Bronchial epithelial cell (primary cell): ENCODE data around the gene VIPR1. TPM values are rescaled to one million over a fixed set of nuclear protein-coding genes. Genes with fewer than 3 reads are reported as not detected.
A peak's percentile ranks its signal among the peaks of the same experiment; 100 is the strongest.

Source experiments
- DNase-seq: peaks from one replicate; pipeline ENCODE4 v3.0.0-alpha.2; 2010; ENCODE audit warnings: low read depth
- FAIRE-seq: peaks from 2 replicates; lab custom pipeline; 2011; peaks lifted over from hg19 to GRCh38; lab: Jason Lieb, UNC
- H3K27me3 ChIP-seq: 2 replicates; pipeline ENCODE4 v1.5.1; 2011; ENCODE audit warnings: low read length; ENCODE audit not compliant: control insufficient read depth, insufficient read depth
- H3K36me3 ChIP-seq: 2 replicates; pipeline ENCODE4 v1.5.1; 2011; ENCODE audit warnings: low read length; ENCODE audit not compliant: control insufficient read depth, insufficient read depth
- H3K4me3 ChIP-seq: 2 replicates; pipeline ENCODE4 v1.5.1; 2011; ENCODE audit warnings: mild to moderate bottlenecking, low read depth, low read length, control low read depth
- total RNA-seq: library from RNA; depleted of rRNA; stranded (reverse); fragments of >200 nt; gene quantifications from 2 replicates; pipeline ENCODE4 v1.2.1, GENCODE V29; 2014
- TF ChIP-seq, protein P1 (sequence below): IDR thresholded peaks from 2 replicates; pipeline ENCODE4 v1.5.1; 2011; ENCODE audit warnings: mild to moderate bottlenecking, moderate library complexity, low read length, control low read depth, inconsistent platforms; ENCODE audit not compliant: insufficient read depth, severe bottlenecking

The VIPR1 gene
- total RNA-seq, 1 donor from 2014 or later, result 5.8 TPM

DNA sequence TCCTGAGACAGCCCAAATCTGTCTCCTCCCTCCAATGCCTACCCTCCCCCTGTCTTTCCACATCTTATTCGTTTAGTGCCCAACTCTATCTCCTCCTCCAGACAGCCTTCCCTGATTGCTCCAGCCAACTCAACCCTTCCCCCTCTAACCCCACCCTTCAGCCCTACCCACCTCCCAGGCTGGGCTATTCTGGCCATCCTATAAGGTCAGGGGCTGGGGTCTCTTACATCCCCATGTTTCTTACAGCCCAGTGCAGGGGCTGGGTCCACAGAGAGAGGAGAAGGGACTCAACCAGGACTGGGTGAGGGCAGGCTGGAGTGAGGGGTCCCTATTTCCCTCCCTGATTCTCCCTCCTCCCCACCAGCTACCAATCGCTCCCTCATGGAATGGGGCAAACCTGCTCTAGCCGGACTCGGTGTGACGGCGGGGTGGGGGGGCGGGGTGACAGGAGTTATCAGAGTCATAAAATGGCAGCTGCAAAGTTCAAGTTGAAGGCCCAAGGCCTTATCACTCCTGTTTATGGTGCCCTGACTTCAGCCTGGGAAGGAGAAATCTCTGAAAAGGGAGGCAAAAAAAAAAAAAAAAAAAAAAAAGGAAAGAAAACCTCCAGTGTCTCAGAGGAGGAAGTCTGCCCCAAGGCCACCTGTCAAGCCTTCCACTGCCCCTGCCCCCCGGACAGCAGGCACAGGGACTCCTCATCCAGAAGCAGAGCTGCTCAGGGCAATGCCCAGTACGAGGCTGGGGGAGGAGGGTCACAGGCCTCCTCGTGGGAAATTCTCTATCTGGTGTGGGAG lies 2.1 kb downstream of the VIPR1 start:
- TF ChIP-seq, protein P1, sequence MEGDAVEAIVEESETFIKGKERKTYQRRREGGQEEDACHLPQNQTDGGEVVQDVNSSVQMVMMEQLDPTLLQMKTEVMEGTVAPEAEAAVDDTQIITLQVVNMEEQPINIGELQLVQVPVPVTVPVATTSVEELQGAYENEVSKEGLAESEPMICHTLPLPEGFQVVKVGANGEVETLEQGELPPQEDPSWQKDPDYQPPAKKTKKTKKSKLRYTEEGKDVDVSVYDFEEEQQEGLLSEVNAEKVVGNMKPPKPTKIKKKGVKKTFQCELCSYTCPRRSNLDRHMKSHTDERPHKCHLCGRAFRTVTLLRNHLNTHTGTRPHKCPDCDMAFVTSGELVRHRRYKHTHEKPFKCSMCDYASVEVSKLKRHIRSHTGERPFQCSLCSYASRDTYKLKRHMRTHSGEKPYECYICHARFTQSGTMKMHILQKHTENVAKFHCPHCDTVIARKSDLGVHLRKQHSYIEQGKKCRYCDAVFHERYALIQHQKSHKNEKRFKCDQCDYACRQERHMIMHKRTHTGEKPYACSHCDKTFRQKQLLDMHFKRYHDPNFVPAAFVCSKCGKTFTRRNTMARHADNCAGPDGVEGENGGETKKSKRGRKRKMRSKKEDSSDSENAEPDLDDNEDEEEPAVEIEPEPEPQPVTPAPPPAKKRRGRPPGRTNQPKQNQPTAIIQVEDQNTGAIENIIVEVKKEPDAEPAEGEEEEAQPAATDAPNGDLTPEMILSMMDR, result no peak
- no peak for FAIRE-seq
- Histone ChIP-seq H3K4me3 (no peak overlapping the region), H3K27me3 (peaks cover 4% of the 10 kb centered on the region), H3K36me3 (no peaks in the 10 kb centered on the region)
- DNase-seq, result no peak

- no peak overlapping the region for H3K4me3 ChIP-seq
- no peaks in the 10 kb centered on the region for H3K36me3 ChIP-seq
- no peak for FAIRE-seq
- peaks cover 4% of the 10 kb centered on the region for H3K27me3 ChIP-seq
- TF ChIP-seq, protein P1, result no peak
- DNase-seq, result no peak
Measured at GRCh38 chr3:42505128-42505848, 2.8 kb downstream of the VIPR1 start.

DNA sequence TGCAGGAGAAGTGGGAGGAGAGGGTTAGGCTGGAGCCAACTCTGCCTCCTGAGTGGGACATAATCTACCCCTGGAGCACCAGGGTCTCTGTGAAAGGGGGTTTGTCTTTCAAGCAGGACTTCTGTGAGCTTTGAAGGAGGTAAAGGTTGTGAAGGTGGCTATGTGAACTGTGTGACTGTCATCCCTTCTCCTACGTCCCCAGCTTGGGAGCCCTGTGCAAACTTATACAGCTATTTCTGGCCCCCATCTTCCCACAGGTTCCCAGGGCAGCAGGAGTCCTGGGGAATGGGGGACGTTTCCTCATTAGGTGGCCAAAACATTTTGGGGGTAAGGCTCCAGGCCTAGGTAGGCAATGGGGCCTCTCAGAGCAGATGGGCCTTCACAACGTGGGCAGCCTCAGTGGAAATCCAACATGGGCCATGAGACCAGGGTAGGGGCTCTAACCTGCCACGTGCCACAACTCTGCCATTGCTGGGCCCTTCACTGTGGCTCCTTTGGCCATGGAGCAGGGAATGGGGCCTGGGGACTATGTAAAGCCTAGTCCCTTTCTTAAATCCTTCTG lies 3.5 kb downstream of the VIPR1 start:
- H3K4me3 ChIP-seq, result no peak overlapping the region
- DNase-seq (no peak), FAIRE-seq (peak; percentile 64)
- TF ChIP-seq, protein P1, result no peak
- H3K36me3 ChIP-seq, result no peaks in the 10 kb centered on the region
- peaks cover 3% of the 10 kb centered on the region for H3K27me3 ChIP-seq

DNA sequence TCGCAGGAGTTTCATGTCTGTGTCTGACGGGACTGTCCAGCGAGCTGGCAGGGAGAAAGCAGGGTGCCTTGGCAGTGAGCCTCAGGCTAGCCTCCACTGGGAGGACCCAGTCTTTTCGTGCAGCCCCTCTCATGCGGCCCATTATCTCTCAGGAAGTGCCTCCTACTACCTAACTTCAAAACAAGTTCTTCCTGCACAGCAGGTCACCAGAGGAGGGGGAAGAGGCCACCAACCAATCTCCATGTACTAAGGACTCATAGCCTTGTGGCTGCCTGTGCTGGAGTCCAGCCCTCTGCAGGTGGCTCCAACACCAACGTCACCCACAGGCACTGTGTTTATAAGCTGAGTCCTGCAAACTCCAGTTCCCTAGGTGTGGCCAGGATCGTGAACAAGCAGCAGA lies 4.8 kb downstream of the VIPR1 start:
- H3K4me3 ChIP-seq, result no peak overlapping the region
- TF ChIP-seq, protein P1, result peak; percentile 3
- peak; percentile 20 for DNase-seq
- H3K27me3 ChIP-seq, result no peaks in the 10 kb centered on the region
- H3K36me3 ChIP-seq, result no peaks in the 10 kb centered on the region
- no peak for FAIRE-seq

DNA sequence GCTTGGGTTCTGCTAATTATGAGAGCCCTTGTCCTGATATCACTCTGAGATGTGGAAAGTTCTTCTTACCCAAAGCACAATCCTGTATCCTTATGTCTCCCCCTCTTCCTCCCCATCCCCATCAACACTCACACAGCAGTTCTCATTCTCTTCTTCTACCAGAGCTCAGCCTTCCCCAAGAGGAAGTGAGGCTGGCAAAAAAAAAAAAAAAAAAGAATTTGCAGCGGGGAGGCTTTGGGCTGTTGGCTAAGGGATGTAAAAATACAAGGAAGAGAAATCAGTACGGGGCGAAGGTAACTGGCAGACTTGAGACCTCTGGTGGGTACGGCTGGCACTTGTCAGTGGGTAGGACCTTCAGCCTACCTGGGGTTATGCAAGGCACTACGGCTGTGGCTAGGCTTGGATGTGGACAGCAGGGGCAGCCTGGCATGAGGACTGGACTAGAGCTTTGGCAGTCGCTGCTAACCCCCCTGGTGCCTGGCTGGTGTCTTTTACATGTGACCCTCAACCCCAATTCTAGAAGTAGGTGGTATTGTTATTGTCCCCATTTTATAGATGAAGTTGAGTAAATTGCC lies 5.4 kb downstream of the VIPR1 start:
- no peak for DNase-seq

More for the DNA sequence above, 5.4 kb downstream of the VIPR1 start:
- Histone ChIP-seq H3K4me3 (no peak overlapping the region), H3K27me3 (no peaks in the 10 kb centered on the region), H3K36me3 (no peaks in the 10 kb centered on the region)
- TF ChIP-seq, protein P1, result no peak
- FAIRE-seq, result no peak
